GM19025 (cell line): ENCODE measurements around the gene SULT1C3.
"Not testable (repeated sequence)": the region's sequence is repeated elsewhere in the genome, so short reads cannot be mapped to it uniquely, and the experiment has no call there.

Experiments
- ATAC-seq: cut with Tn5 transposase; IDR thresholded peaks from one replicate; pipeline ENCODE4 v1.9.1; 2021; ENCODE audit warnings: mild to moderate bottlenecking, low read depth, moderate library complexity; ENCODE audit not compliant: unreplicated experiment

SULT1C3 gene

GRCh38 chr2:108243566-108243965 is 3.8 kb downstream of the SULT1C3 start:
- ATAC-seq = no peak

GRCh38 chr2:108244667-108245414 is 5.1 kb downstream of the SULT1C3 start:
- ATAC-seq = no peak

GRCh38 chr2:108253106-108253505 is 13.3 kb downstream of the SULT1C3 start:
- ATAC-seq = no peak

GRCh38 chr2:108257757-108258331 is 18.1 kb downstream of the SULT1C3 start:
- ATAC-seq = no peak

- ATAC-seq = no peak
These were observed 21.0 kb downstream of the SULT1C3 start for GRCh38 chr2:108260773-108261172.

- ATAC-seq = no peak
These were observed 22.3 kb downstream of the SULT1C3 start for GRCh38 chr2:108262036-108262435.

GRCh38 chr2:108263401-108263800 is 23.6 kb downstream of the SULT1C3 start:
- no peak for ATAC-seq

- ATAC-seq = no peak
These were observed 26.4 kb downstream of the SULT1C3 start for GRCh38 chr2:108266218-108266617.

- ATAC-seq = no peak
These were observed 27.3 kb downstream of the SULT1C3 start for GRCh38 chr2:108267101-108267500.

- no peak for ATAC-seq
These were observed 28.2 kb downstream of the SULT1C3 start for GRCh38 chr2:108268001-108268400.

GRCh38 chr2:108270346-108270745 is 30.6 kb downstream of the SULT1C3 start:
- no peak for ATAC-seq

- ATAC-seq = no peak
These were observed 31.2 kb downstream of the SULT1C3 start for GRCh38 chr2:108270768-108271506.

- no peak for ATAC-seq
These were observed 32.0 kb downstream of the SULT1C3 start for GRCh38 chr2:108271691-108272253.

- ATAC-seq = no peak
These were observed 38.9 kb downstream of the SULT1C3 start for GRCh38 chr2:108278631-108279030.

- ATAC-seq = no peak
These were observed 39.7 kb downstream of the SULT1C3 start for GRCh38 chr2:108279468-108279867.

- no peak for ATAC-seq
These were observed 40.7 kb downstream of the SULT1C3 start for GRCh38 chr2:108280466-108280865.

GRCh38 chr2:108284566-108284965 is 44.8 kb downstream of the SULT1C3 start:
- not testable (repeated sequence) for ATAC-seq

- no peak for ATAC-seq
These were observed 45.8 kb downstream of the SULT1C3 start for GRCh38 chr2:108285616-108286015.

- no peak for ATAC-seq
These were observed 47.4 kb downstream of the SULT1C3 start for GRCh38 chr2:108287169-108287568.

GRCh38 chr2:108288534-108289106 is 48.9 kb downstream of the SULT1C3 start, which contains the start of gene SULT1C2:
Gene SULT1C2 (plus strand): TSS chr2:108288895. CDS start chr2:108293668, 4,773 bp downstream.
- no peak for ATAC-seq

GRCh38 chr2:108293850-108294249 is 54.1 kb downstream of the SULT1C3 start:
- ATAC-seq = no peak
